ENCODE results near the gene FBXO31.

The FBXO31 gene, protein sequence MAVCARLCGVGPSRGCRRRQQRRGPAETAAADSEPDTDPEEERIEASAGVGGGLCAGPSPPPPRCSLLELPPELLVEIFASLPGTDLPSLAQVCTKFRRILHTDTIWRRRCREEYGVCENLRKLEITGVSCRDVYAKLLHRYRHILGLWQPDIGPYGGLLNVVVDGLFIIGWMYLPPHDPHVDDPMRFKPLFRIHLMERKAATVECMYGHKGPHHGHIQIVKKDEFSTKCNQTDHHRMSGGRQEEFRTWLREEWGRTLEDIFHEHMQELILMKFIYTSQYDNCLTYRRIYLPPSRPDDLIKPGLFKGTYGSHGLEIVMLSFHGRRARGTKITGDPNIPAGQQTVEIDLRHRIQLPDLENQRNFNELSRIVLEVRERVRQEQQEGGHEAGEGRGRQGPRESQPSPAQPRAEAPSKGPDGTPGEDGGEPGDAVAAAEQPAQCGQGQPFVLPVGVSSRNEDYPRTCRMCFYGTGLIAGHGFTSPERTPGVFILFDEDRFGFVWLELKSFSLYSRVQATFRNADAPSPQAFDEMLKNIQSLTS

GRCh38 chr16:87383505-87384161 lies at the start of gene FBXO31:
FBXO31 (minus strand) TSS chr16:87383776; CDS start chr16:87383744, 32 bp downstream.
- peak; percentile 89 for DNase-seq

DNA sequence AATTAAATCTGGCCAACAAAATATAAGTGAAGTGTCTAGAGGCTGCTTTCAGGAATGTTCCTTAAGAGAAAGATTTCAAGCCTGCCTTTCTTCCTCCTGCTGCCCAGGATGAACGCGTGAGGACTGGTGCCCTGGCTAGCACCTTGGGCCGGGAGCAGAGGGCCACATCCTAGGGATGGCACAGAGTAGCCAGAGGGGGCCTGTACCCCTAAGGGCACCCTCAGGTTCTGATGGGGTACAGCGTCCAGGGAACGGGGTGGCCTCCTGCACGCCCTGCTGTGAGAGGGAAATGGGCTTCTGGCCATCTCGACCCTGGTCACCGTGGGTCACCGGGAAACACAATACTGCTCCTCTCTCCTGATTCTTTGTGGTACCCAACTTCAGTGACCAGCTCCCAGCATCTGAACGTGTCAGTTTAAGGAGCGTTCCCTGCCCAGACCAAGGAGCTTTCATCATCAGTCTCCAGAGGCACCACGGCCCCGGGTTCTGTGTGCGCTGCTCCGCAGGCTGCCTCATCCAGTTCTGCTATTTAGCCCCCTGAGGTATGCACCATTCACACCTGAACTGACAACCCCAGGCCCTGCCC lies 48.8 kb upstream of the FBXO31 start:
- DNase-seq, result no peak

- DNase-seq, result no peak
These were observed 48.4 kb upstream of the FBXO31 start for GRCh38 chr16:87431926-87432325.

DNA sequence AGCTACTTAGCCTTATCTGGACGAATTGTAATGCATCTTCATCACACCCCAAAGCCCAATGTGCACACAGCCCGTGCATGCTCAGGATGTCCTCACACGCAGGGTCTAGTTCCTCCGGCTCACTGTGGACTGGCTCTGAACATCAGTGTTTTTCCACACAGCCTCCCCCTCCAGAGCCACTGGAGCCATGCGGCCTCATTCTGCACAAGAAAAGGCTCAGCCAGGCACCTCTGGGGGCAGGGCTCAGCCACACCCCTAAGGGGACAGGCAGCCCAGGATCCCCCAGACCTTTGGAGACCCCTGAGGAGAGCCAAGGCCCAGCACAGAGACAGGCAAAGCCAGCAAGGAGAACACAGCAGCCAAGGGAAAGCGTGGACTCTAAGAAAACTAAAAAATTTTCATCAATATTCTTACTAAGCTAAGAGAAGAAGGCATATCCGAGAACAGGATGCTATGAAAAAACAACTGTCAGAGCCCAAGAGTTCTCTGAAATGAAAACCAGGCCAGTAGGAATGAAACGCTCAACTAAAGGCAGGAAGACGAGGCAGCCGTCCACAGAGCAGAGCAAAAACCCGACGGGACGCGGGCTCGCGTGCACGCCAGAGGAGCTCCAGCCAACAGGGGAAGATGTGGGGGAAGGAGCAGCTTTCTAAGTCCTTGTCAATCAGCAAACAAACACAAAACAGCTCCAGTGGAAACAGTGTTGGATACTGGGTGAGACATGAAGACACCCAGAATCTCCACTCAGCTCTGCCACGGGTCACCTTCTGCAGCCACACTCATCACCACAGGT lies 43.0 kb upstream of the FBXO31 start:
- DNase-seq, result no peak

DNA sequence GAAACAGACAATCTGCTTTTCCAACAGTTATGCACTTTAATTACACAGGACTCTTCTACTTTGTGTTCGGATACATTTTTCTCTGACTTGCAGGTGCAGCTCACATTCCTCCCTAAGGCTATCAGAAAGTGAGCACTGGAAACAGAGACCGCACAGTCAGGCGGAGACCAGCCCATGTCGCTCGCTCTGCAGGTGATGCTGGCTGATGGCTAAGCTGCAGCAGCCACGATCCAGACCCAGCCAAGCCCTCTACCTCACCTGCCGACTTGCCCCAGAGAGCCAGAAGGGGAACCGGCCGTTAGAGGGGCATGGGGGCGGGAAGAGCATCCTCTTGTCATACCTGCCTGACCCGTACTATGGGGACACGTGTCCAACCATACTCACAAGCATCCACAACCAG lies 42.4 kb upstream of the FBXO31 start:
- DNase-seq, result no peak

- DNase-seq, result no peak
These were observed 40.7 kb upstream of the FBXO31 start for GRCh38 chr16:87424266-87424665.

GRCh38 chr16:87423429-87423828 lies 39.9 kb upstream of the FBXO31 start:
- DNase-seq, result no peak

- no peak for DNase-seq
These were observed 38.5 kb upstream of the FBXO31 start for GRCh38 chr16:87422106-87422505.

DNA sequence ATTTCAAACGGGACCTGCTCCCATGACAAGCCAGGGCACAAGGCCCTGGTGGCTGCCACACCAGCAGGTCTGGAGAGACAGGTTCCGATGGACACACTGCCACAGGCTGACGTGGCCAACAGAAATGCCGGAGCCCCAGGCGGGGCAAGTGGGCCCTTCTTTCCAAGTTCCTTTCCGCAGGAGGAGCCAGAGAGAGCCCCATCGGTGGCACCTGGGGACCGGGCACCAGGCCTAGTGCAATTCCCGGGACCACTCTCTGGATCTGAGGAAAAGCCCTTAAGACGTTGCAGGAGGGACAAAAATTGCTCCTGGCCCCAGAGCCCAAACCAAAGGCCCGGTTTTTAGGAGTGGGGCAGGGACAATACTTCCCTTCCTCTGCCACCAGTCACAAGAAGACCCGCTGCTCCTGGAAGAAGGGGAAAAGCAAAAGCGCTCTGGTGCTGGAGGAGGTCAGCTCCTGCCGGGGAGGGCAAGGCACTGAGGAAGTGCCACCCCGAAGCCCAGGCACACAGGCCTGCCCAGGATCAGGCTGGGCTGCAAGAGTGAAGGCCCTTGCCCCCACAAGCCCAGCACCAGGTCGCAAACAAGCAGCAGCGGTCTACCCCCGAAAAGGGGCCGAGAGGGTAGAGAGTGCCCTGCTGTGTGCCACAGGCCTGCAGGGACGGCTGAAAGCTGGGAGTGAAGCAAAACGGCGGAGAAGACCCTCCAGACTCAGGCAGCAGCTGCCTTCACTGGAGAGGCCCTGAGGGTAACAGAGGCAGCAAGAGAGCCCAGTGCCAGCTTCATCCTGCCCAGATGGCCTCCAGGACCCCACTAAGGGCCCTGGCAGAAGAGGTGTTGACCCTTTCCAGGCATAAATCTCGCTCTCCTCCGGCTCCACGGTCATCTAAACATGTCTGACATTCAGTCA lies 37.7 kb upstream of the FBXO31 start:
- DNase-seq, result no peak

- no peak for DNase-seq
These were observed 36.7 kb upstream of the FBXO31 start for GRCh38 chr16:87420026-87421002.

- no peak for DNase-seq
These were observed 35.1 kb upstream of the FBXO31 start for GRCh38 chr16:87418644-87419043.

DNA sequence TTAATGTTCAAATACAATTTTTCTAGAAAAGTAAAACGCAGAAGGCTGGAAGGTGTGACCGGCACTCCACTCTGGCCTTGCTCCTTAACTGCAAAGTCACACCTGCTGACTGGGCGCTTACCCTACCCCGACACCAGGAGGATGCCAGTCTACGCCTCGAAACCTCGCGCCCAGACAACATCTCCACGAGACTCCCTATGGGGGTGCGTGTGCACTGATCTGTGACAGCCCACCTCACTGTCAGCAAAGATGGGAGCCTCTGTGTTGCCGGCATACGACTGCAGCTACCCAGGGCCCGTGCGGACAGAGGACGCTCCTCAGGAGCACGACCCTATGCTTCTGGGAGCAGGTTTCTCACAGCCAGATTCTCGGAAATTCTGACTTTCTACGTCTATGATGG lies 34.6 kb upstream of the FBXO31 start:
- DNase-seq, result no peak

- DNase-seq, result no peak
These were observed 33.9 kb upstream of the FBXO31 start for GRCh38 chr16:87417528-87417910.

GRCh38 chr16:87416826-87417527 lies 33.4 kb upstream of the FBXO31 start:
- peak; percentile 34 for DNase-seq

GRCh38 chr16:87415441-87415840 lies 31.9 kb upstream of the FBXO31 start:
- DNase-seq, result no peak

- no peak for DNase-seq
These were observed 30.7 kb upstream of the FBXO31 start for GRCh38 chr16:87414251-87414680.

DNA sequence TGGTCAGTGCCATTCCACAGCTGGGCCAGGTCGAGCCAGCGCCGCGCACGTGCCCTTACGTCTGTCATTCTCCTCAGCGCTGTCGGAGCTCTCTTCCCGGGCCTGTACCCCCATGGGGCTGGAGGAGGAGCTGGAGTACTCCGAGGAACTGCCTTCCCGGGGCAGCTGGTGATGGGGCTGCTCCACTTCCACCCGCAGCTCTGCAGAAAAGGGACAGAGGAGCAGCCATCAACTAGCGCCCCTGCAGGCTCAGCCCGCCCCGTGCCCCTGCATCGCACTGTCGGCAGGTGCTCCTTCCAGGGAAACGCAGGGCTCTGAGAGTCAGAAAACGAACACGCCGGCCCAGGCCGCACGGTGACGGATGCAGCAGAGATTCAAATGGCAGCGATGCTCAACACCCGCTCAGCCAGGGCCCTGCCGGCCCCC lies 29.4 kb upstream of the FBXO31 start:
- DNase-seq, result no peak

GRCh38 chr16:87412371-87412995 lies 28.9 kb upstream of the FBXO31 start:
- DNase-seq, result no peak

Data from activated CD4-positive, alpha-beta T cell treated with anti-CD3 and anti-CD28 coated beads, Interleukin-2, amount 50 U/mL, for 1 hour (primary cell).